SK-N-SH treated with all-trans-retinoic acid at 6 μM for 48 hours (cell line): ENCODE measurements around the gene SYNGR1.

Experiments used
- ATAC-seq: fragments of 200-7000 bp; cut with Tn5 transposase; 3 replicates; pipeline ENCODE4 v1.9.1; 2020; ENCODE audit warnings: mild to moderate bottlenecking, moderate library complexity
- ARNTL ChIP-seq: fragments of 450-650 bp; formaldehyde crosslinking; IDR thresholded peaks from 2 replicates; pipeline ENCODE4 v1.5.0; 2020; ENCODE audit warnings: low read depth, mild to moderate bottlenecking, moderate library complexity, borderline replicate concordance
- BACH2 ChIP-seq: fragments of 250-450 bp; sonication (Bioruptor Pico); IDR thresholded peaks from 2 replicates; pipeline ENCODE4 v1.9.0; 2021; ENCODE audit warnings: mild to moderate bottlenecking, borderline replicate concordance
- CREB5 ChIP-seq: fragments of 250-450 bp; sonication (Bioruptor Pico); IDR thresholded peaks from 2 replicates; pipeline ENCODE4 v1.5.1; 2020; ENCODE audit warnings: low read depth, mild to moderate bottlenecking, moderate library complexity
- CSDC2 ChIP-seq: fragments of 250-450 bp; sonication (Bioruptor Pico); IDR thresholded peaks from 2 replicates; pipeline ENCODE4 v1.5.0; 2020; ENCODE audit warnings: mild to moderate bottlenecking, moderate library complexity
- CSRNP3 ChIP-seq: fragments of 250-450 bp; sonication (Bioruptor Pico); IDR thresholded peaks from 2 replicates; pipeline ENCODE4 v1.5.1; 2021; ENCODE audit warnings: mild to moderate bottlenecking, moderate library complexity
- GLIS3 ChIP-seq: fragments of 250-450 bp; sonication (Bioruptor Pico); IDR thresholded peaks from 2 replicates; pipeline ENCODE4 v1.5.0; 2020; ENCODE audit warnings: mild to moderate bottlenecking, moderate library complexity
- ISL1 ChIP-seq: fragments of 250-450 bp; sonication (Bioruptor Pico); IDR thresholded peaks from 2 replicates; pipeline ENCODE4 v2.1.2; 2022; ENCODE audit warnings: mild to moderate bottlenecking, moderate library complexity
- OSR1 ChIP-seq: fragments of 250-450 bp; sonication (Bioruptor Pico); IDR thresholded peaks from 2 replicates; pipeline ENCODE4 v1.8.0; 2022; ENCODE audit warnings: moderate library complexity, mild to moderate bottlenecking, inconsistent platforms
- PATZ1 ChIP-seq: fragments of 250-450 bp; sonication (Bioruptor Pico); IDR thresholded peaks from 2 replicates; pipeline ENCODE4 v1.8.0; 2020; ENCODE audit warnings: mild to moderate bottlenecking, moderate library complexity, borderline replicate concordance
- POU6F1 ChIP-seq: fragments of 250-450 bp; sonication (Bioruptor Pico); IDR thresholded peaks from 2 replicates; pipeline ENCODE4 v1.8.0; 2021; ENCODE audit warnings: low read depth, mild to moderate bottlenecking, moderate library complexity, borderline replicate concordance
- RARB ChIP-seq: fragments of 250-450 bp; sonication (Bioruptor Pico); IDR thresholded peaks from 2 replicates; pipeline ENCODE4 v1.8.0; 2021; ENCODE audit warnings: mild to moderate bottlenecking, moderate library complexity
- SNAI2 ChIP-seq: fragments of 250-450 bp; sonication (Bioruptor Pico); IDR thresholded peaks from 2 replicates; pipeline ENCODE4 v1.5.0; 2020; ENCODE audit warnings: mild to moderate bottlenecking, moderate library complexity
- TOX ChIP-seq: fragments of 250-450 bp; sonication (Bioruptor Pico); IDR thresholded peaks from 2 replicates; pipeline ENCODE4 v1.8.0; 2021; ENCODE audit warnings: mild to moderate bottlenecking, moderate library complexity, borderline replicate concordance
- TSHZ2 ChIP-seq: fragments of 250-450 bp; sonication (Bioruptor Pico); IDR thresholded peaks from 2 replicates; pipeline ENCODE4 v1.5.0; 2020; ENCODE audit warnings: mild to moderate bottlenecking, moderate library complexity
- ZC3H10 ChIP-seq: fragments of 250-450 bp; sonication (Bioruptor Pico); IDR thresholded peaks from 2 replicates; pipeline ENCODE4 v1.5.1; 2021; ENCODE audit warnings: mild to moderate bottlenecking, moderate library complexity
- ZFP3 ChIP-seq: fragments of 250-450 bp; sonication (Bioruptor Pico); IDR thresholded peaks from 2 replicates; pipeline ENCODE4 v1.5.0; 2020; ENCODE audit warnings: mild to moderate bottlenecking, moderate library complexity
- ZFP30 ChIP-seq: fragments of 450-650 bp; formaldehyde crosslinking; IDR thresholded peaks from 2 replicates; pipeline ENCODE4 v1.5.0; 2022; ENCODE audit warnings: mild to moderate bottlenecking, moderate library complexity
- ZNF565 ChIP-seq: fragments of 450-650 bp; formaldehyde crosslinking; conservative IDR thresholded peaks from 2 replicates; pipeline ENCODE4 v1.5.0; 2020; ENCODE audit warnings: low read depth, mild to moderate bottlenecking, moderate library complexity
- ZNF70 ChIP-seq: fragments of 450-650 bp; formaldehyde crosslinking; IDR thresholded peaks from 2 replicates; pipeline ENCODE4 v1.5.0; 2020; ENCODE audit warnings: mild to moderate bottlenecking, moderate library complexity
- ZNF8 ChIP-seq: fragments of 450-650 bp; formaldehyde crosslinking; IDR thresholded peaks from 2 replicates; pipeline ENCODE4 v1.5.0; 2020; ENCODE audit warnings: mild to moderate bottlenecking, moderate library complexity

The SYNGR1 gene

GRCh38 chr22:39418696-39419095 lies 68.9 kb downstream of the SYNGR1 start:
- TF ChIP-seq POU6F1 (CRISPR knock-in tag) = no peak
- TF ChIP-seq RARB (CRISPR knock-in tag) = no peak
- TF ChIP-seq ARNTL = no peak
- ATAC-seq = no peak

- no peak for ATAC-seq
- TF ChIP-seq CSDC2 (CRISPR knock-in tag) = no peak
- no peak for TF ChIP-seq SNAI2 (CRISPR knock-in tag)
- no peak for TF ChIP-seq CSRNP3 (CRISPR knock-in tag)
- no peak for TF ChIP-seq BACH2
- TF ChIP-seq CREB5 (CRISPR knock-in tag) = no peak
- TF ChIP-seq POU6F1 (CRISPR knock-in tag) = no peak
- TF ChIP-seq OSR1 (CRISPR knock-in tag) = no peak
- TF ChIP-seq GLIS3 (CRISPR knock-in tag) = no peak
- no peak for TF ChIP-seq ZFP30
- TF ChIP-seq TSHZ2 (CRISPR knock-in tag) = no peak
- no peak for TF ChIP-seq PATZ1
- TF ChIP-seq ZC3H10 = no peak
- no peak for TF ChIP-seq ISL1 (CRISPR knock-in tag)
- TF ChIP-seq TOX = no peak
- TF ChIP-seq ZNF70 (CRISPR knock-in tag) = no peak
- TF ChIP-seq ZNF8 (CRISPR knock-in tag) = no peak
- no peak for TF ChIP-seq ZFP3 (CRISPR knock-in tag)
- TF ChIP-seq ARNTL = no peak
- TF ChIP-seq ZNF565 (CRISPR knock-in tag) = no peak
- TF ChIP-seq, all 23 proteins: peak for 0
Measured at GRCh38 chr22:39419096-39419495, 69.3 kb downstream of the SYNGR1 start.

GRCh38 chr22:39419911-39420310 lies 70.1 kb downstream of the SYNGR1 start:
- TF ChIP-seq BACH2 = no peak
- no peak for TF ChIP-seq ZC3H10
- no peak for TF ChIP-seq TSHZ2 (CRISPR knock-in tag)
- no peak for TF ChIP-seq ZFP3 (CRISPR knock-in tag)
- no peak for TF ChIP-seq ZNF565 (CRISPR knock-in tag)
- TF ChIP-seq ZFP30 = no peak
- TF ChIP-seq ISL1 (CRISPR knock-in tag) = no peak
- no peak for TF ChIP-seq CSDC2 (CRISPR knock-in tag)
- TF ChIP-seq ZNF70 (CRISPR knock-in tag) = no peak
- ATAC-seq = no peak
